ENCODE data around the gene TBX21.

TBX21 gene, protein sequence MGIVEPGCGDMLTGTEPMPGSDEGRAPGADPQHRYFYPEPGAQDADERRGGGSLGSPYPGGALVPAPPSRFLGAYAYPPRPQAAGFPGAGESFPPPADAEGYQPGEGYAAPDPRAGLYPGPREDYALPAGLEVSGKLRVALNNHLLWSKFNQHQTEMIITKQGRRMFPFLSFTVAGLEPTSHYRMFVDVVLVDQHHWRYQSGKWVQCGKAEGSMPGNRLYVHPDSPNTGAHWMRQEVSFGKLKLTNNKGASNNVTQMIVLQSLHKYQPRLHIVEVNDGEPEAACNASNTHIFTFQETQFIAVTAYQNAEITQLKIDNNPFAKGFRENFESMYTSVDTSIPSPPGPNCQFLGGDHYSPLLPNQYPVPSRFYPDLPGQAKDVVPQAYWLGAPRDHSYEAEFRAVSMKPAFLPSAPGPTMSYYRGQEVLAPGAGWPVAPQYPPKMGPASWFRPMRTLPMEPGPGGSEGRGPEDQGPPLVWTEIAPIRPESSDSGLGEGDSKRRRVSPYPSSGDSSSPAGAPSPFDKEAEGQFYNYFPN

DNA sequence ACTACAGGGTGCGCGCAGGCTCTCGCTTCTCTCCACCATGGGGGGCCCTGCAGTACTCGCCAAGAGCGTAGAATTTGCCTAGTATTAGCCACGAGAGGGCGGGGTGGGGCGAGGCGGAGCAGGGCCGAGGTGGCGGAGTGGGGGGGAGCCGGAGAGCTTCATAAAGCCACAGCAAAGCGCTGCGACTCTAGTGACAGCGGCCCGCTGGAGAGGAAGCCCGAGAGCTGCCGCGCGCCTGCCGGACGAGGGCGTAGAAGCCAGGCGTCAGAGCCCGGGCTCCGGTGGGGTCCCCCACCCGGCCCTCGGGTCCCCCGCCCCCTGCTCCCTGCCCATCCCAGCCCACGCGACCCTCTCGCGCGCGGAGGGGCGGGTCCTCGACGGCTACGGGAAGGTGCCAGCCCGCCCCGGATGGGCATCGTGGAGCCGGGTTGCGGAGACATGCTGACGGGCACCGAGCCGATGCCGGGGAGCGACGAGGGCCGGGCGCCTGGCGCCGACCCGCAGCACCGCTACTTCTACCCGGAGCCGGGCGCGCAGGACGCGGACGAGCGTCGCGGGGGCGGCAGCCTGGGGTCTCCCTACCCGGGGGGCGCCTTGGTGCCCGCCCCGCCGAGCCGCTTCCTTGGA, at the start of gene TBX21:
TSS of gene TBX21 (plus strand) at position 190 of the 627 bp plus-strand sequence. CDS start at position 409, 219 bp downstream.
- no peak for DNase-seq

DNA sequence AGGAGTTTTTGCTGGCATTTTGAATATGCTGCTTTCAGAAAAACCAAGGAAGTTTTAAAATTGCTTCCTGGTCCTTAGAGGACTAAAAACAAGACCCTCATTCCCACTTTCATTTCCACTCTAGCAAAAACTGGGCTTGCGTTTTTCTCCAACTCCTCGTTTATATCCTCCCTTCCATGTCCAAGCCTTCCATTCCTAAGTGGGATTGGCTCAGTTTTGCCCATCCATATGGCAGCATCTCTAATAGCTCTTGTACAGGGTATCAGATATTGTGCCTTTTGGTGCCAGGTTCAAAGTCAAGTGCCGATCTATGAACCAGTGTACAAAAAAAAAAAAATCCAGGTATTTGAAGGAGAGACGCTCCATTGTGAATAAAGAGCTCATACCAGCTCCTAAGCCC, 49.0 kb upstream of the TBX21 start:
- no peak for DNase-seq

DNA sequence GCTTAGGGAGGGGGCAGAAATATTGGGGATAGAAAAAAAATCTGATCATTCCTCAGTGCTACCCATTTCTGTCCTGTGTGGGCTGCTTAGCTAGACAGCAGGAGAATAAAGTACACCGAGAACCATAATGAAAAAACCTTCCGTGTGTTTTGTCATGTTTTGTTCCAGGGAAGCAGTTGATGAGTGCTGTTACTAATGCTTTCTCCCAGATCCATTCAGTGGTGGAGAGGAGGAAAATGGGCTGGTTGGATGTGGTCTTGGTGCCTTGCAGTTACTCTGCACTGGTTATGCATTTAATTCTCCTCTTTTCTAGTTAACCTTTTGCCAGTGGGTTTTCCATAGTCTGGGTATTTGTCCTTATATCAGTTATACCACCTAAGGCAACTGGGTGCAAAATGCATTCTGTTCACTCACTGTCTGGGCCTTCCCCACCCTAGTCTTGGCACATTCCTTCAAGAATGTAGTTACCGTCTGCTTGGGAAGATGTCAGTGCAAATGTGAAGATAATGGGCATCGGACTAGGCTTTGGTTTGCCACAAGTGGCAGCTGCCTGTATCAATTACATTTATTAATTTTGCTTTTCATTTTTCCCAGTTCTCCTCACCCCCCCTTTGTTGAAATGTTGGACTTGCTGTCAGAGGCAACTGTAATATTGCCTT, 48.4 kb upstream of the TBX21 start:
- DNase-seq = no peak

DNA sequence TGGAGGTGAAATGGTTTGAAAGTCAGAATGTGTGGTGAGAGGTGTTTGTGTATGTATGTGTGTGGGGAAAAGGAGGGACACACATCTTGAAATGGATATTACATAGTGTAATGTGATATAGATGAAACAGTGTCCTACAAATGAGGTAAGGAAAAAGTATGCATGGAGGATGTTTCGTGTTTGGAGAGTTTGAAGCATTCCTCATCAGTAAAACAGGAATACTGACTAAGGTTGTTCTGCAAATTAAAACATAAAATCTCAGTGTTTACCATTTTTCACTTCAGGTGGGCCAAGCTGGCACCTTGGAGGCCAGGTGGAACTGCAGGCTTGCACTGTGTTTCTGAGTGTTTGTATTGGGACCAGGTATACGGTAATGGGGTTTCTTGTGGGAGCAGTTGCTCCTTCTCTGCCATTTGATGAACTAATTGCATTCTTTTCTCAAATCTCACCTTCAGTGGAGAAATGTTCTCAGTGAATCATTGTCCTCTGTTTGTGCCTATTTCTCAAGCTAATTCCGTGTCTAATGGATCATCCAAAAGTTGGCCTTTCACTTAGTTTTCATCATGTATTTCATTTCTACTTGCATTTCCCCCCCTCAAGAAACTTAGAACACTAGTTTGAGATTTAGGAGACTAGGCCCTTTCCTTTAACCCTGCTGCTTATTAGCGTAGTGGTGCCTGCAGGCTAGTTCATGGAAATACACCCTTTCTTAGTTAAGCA, 47.3 kb upstream of the TBX21 start:
- no peak for DNase-seq

DNA sequence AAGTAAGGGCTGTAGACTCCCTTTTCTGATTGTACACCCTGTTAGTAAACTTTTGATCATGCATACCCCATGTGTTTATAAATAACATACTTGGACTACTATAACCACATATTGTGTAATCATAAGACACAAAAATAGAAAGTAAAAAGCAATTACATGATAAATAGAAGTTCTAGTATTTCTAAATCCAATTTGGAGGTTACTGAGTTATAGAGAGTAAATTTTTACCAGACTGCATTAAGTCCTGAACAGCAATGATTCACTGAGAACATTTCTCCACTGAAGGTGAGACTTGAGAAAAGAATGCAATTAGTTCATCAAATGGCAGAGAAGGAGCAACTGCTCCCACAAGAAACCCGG, 46.8 kb upstream of the TBX21 start:
- DNase-seq = no peak

DNA sequence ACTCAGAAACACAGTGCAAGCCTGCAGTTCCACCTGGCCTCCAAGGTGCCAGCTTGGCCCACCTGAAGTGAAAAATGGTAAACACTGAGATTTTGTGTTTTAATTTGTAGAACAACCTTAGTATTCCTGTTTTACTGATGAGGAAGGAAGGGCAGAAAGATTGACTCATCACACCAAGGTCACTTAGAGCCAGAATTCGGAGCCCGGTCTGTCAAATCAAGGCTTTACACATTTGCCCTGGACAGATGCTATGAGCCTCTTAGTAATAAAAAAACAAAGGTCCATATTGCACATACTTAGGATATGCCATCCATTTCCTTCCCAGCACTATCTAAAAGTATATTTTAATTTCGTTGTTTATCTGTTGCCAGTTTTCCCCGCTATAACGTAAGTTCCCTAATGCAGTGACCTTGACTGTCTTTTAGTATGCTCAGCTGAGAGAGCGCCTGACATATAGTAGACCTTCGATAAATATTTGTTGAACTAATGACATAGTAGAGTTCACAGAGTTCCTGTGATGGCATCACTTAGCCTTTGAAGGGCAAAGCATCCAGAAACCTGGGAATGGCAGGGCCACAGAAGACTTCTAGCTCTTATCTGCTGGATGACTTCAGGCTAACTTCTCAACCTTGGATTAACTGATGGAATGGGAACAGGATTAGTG, 46.2 kb upstream of the TBX21 start:
- no peak for DNase-seq

DNA sequence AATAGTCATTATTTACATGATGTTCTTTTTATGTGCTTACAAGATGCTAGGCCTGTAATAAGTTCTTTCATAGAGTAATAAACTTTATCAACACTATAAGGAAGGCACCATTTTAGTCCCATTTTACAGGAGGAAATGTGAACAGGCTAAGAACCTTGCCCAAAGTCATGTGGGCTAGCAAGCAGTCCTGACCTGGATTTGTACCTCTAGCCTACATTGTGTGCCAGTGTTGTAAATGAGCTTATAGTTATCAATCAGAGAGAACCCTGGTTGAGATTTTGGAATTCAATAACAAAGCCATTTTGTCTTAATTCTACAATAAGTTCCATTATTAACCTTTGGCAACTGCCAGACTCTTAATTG, 45.7 kb upstream of the TBX21 start:
- no peak for DNase-seq

DNA sequence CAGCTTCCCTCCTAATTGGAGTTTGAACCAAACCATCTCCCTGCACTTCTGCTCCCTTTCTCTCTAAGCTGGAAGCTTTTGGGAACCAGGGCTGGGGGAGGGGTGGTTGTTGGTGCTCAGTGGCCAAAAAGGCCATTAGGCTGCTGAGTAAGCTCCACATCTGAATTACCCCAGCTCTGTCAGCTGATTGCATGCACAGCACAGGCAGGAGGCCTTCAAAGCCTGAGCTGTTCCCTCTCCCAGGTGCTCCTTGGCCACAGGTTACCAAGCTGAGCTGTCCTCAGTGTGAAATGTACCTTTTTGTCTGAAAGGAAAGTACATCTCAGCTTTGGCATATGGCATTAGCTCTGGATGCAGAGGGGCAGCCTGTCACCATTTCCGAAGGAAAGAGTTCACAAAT, 45.3 kb upstream of the TBX21 start:
- no peak for DNase-seq

DNA sequence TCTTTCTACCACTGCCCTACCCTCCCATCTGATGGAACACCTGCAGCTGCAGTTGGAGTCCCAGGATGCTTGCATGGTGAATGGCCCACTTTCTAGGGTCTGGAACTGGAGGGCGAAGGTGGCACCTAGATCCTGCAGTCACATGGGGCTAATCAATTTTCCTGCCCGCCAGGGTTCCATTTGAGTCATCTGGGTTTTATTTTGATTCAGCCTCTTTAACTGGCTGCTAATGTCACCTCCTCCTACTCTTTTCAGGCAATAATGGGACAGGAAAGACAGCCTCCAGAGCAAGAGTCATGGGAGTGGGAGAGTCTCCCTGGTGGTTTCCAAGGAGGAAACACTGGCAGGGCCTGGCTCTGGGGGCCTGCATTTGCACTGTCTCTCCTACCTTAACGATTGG, 42.9 kb upstream of the TBX21 start:
- no peak for DNase-seq

DNA sequence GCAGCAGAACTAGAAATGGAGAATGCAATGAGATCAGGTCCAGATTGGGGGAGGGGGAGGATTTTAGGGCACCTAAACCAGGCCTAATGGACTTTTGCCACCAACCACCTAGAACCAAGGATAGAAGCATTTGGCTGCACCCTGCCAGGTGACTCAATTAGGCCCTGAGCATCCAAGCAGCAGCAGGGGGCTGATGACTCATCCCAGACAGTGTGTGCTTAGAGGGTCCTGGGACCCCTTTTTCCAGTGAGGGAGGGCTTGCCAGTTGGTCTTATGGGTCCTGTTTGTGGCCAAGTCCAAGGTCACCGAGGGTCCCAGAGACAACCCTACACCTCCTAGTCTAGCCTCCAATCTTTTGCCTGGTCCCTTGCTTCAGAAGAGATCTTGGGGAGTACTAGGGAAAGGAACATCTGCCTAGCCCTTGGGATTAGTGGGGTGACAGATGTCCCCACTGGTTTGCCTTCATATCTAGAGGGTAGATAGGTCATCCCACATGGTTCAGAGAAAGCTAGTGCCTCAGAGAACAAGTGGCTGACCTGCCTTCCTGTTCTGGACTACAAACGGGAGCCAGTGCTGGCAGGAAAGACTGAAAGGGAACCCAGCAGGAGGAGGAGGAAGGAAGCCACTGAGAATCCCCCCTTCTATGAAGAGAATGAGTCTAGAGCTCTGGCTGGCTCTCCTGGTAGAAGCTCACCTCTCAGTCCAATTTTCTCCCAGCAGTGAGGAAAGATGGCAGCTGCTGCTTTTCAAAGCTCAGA, 40.7 kb upstream of the TBX21 start:
- DNase-seq = no peak

DNA sequence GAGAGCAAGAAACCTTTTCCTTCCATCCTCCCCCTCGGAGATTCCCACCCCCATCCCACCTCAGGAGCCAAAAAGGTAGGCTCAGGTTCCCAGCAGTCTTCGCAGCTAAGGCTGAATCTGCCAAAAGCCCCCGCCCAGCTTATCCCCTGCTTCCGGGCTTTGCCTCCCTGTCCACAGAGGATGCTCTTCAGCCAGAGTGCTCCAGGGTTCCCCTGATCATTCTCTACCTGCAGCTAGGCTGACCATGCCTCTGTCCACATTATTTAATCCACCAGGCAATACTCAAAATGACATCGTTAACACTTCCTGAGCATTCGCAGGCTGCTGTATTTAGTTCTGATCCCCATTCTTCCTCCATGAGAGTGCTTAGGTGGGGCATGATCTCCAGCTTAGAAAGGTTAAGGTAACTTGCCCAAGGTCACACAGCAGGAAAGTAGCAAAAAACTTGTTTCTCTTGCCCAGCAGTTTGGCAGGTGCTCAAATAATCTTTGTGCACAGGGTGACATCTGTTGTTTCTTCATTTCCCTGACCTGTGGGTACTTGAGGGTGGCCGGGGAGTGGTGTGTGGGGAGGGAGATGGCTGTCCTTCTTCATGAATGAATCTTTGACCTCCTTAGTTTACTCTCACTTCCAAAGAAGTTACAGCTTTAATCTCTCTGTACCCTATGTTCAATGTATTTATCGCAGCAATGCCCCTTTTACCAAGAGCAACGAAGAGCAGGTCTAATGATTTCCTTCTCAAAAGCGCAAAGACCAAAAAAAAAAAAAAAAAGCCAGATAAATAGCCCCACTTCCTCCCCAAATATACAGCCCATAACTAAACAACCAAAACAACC, 39.9 kb upstream of the TBX21 start:
- DNase-seq = no peak

DNA sequence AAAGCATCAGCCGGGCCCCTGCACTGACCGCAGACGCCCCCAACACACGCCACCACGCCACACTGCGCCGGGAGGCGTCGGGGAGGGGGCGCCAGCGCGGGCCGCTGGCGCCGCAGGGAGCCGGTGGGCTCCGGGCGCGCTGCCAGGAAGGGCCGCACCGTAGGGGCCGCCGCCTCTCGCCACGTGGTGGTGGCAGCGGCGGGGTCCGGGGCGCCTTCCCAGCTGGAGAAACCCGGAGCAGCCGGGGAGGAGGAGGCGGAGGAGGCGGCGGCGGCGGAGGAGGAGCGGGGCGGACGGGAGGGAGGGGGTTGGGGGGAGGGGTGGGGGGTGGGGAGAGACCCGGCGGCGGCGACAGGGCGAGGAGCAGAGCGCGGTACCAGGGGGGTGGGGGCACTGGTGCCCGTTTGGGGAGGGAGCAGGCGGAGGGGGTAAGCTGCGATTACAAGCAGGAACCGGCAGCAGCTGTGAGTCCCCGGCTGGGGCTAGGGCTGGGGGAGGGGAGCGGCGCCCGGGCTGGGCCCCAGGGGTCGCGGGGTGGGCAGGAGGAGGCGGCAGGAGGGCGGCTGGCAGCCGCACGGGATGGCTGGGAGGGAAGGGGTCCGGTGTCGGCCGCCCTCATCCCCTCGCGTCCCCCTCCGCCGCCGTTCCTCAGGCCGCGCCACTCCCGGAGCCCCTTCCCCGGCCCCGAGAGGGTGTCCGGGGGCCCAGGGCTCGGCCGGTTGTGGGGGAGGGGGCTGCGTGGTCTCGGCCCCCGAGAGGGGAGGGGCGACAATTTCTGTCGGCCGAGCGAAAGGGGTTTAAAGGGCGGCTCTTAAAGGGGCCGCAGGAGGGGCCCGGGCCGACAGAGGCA, 39.1 kb upstream of the TBX21 start, which contains the start of gene TBKBP1:
TSS of gene TBKBP1 (plus strand) at position 431 of the 850 bp plus-strand sequence. CDS start 1,952 bp downstream, outside the sequence.
- DNase-seq = no peak

DNA sequence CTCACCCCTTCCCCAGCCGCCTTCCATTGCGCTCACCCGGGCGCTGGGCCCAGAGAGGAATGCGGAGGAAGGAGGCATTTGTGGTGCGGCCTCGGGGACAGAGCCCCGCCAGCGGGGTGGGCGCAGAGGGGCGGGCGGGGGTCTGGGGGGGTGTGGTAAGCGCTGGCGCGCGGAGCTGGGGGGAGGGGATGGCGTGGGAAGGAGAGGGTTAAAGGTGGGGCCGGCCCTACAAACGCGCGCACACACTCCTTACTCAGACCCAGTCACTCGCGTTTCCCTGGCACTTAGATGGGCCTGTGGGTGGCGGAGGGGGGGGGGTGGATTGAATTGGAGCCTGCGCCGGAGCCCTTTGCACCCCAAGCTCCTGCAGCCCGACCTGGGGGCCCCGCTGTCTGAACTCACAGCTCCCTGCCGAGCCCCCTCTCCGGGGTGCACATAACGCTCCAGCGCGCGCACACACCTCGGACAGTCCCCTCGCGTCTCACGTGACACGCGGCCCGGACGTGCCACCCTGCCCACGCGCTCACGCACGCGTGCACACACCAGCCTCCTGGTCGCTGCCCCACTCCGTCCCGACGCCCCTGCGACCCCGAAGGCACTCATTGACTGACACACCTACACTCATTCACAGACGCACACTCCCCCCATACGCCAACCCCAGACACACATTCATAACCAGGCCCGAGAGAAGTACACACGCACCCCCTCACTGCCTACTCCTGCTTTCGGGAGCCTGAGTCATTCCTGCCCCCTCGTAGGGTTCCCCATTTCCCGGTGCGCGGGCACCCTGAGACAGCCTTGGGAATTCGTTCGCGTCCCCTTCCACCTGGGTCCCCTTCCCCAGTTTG, 38.2 kb upstream of the TBX21 start:
- no peak for DNase-seq

DNA sequence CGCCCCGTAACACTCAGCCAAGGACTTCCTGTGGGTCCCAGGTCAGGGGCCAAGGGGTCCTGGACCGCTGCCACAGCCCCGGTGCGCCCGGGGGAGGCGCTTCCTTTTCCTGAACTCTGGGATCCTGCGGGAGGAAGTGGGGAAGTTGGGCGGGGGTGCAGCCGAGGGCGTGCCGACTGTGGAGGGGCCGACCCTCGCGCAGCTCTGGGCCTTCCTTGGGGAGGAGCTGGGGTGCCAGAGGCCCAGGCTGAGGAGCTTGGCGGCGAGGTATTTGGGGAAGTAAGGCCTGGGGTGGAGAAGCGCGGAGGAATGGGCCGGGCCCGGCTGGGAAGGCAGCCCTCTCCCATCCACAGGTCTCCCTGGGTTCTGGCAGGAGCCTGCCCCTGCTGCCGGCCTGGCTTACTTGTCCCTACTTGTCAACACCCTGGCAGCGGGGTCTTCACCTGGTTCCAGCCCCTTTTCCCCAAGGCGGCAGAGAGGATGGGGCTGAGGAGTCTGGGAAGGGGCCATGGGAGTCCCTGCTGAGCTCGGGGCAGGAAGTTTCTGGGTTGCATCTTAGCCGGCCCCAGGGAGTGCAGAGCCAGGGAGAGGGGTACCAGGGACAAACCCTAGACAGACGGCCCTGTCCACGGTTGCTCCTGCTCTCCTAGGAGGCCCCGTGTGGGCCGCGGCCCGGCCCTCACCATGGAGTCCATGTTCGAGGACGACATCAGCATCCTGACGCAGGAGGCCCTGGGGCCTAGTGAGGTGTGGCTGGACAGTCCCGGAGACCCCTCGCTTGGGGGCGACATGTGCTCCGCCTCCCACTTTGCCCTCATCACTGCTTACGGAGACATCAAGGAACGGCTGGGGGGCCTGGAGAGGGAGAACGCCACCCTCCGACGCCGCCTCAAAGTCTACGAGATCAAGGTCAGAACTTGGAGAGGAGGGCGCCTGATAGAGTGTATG, 37.3 kb upstream of the TBX21 start:
- no peak for DNase-seq

DNA sequence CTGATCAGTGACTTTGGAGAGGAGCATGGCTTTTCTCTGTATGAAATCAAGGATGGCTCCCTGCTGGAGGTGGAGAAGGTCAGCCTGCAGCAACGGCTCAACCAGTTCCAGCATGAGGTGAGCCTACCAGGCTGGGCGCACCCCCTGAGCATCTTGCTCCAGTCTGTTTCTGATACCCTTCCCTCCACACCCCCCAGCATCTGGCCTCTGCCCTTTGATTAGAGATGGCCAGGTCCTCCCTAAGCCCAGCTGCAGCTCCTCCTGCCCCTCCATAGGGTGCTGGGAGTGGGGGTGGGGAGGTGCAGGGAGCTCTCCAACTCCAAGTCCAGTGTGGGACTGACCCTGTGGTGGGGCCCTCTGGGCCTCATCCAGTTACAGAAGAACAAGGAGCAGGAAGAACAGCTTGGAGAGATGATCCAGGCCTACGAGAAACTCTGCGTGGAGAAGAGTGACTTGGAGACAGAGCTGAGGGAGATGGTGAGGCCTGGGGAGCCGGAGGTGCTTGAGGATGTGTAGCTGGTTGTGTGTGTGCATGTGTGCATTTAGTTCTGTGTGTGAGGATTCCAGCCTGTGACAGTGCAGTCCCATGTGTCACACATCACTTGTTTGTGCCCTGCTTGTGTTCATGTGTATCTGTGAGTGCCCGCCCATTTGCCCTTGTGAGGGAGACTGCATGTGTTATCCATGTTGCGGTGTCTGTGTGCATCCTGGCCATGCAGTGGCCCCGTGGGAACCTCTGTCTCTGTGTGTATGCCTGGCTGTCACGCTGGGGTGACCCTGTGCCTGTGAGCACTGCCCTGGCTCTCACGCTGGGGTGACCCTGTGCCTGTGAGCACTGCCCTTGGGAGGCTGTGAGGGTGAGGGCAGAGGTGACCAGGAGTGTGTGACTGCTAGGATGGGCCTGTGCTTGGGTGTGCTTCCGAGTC, 36.1 kb upstream of the TBX21 start:
- no peak for DNase-seq

DNA sequence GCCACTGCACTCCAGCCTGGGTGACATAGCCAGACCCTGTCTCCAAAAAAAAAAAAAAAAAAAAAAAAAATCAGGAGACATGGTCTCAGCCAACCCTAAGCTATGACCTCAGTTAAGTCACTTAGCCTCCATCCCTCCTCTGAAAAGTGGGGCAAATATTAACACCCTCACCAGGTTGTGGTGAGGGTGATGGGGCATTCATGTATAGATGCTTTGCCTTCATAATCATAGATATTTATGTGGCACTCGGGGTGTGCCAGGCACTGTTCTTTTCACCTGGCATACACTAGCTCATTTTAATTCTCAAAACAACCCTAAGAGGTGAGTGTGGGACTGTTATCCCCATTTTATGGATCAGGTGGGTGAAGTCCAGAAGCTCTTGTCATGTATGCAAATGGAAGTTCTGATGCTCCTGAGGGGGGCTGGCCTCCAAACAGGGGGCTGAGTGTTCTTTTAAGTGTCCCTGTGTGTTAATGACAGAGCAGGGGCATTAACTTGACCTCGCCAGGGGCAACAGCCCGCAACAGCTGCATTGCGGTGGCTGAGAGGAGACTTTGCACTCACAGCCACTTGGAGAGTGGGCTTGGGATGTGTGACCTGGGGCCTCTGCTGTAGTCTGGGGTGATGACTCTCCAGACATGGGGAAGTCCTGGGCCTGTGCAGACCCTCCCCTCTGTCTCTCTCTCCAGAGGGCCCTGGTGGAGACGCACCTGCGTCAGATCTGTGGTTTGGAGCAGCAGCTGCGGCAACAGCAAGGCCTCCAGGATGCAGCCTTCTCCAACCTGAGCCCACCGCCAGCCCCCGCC, 34.9 kb upstream of the TBX21 start:
- DNase-seq = no peak

All from amniotic stem cell (primary cell).